Measurements from ENCODE around the gene SLC1A7.

The SLC1A7 gene

DNA sequence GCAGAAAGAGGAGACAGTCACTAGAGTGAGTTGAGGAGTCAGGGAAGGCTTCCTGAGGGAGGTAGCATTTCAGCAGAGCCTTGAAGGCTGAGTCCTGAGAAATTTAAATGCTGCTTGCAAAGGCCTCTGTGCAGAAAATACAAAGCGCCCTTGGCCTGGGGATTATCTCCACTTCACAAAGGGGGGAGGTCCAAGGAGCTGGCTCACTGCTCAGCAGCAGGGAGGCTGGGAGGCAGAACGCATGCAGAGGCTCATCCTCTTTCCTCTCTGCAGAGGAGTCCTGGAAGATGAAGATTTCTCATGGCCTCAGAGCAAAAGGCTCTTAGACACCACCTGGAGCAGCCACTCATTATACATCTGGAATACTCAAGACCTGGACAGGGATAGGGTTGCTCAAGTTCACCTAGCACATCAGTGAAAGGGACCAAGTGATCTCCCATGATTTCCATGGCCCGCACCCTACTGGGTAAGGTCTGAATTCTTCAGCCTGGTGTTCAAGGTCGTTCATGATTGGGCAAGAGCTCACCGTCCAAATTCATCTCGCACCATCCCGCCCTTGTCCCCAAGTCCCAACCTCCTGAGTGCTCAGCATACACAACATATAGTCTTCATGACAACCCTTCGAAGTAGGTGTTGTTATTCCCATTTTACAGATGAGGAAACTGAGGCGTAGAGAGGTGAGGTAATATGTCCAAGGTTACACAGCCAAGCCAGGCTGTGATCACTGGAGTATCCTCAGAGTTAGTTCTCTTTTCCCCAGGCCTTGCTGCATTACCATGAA is 9.0 kb downstream of the SLC1A7 start:
- Mint-ChIP-seq H3K4me1 (ENCODE audit: low read depth) (peaks cover 3% of the 10 kb centered on the region), H3K27me3 (no peaks in the 10 kb centered on the region), H3K27ac (no peak overlapping the region)

GRCh38 chr1:53132176-53132575 is 10.3 kb downstream of the SLC1A7 start:
- no peaks in the 10 kb centered on the region for H3K27me3 Mint-ChIP-seq
- H3K27ac Mint-ChIP-seq: no peak overlapping the region
- H3K4me3 Mint-ChIP-seq: no peak overlapping the region
- DNase-seq: no peak
- no peaks in the 10 kb centered on the region for H3K9me3 Mint-ChIP-seq
- H3K4me1 Mint-ChIP-seq (ENCODE audit: low read depth): peaks cover 3% of the 10 kb centered on the region
- no peaks in the 10 kb centered on the region for H3K36me3 Mint-ChIP-seq (ENCODE audit: low read depth)

More for the DNA sequence above, 9.0 kb downstream of the SLC1A7 start:
- DNase-seq: no peak
- Mint-ChIP-seq H3K36me3 (ENCODE audit: low read depth) (no peaks in the 10 kb centered on the region), H3K9me3 (peaks cover 7% of the 10 kb centered on the region), H3K4me3 (no peak overlapping the region)

- H3K9me3 Mint-ChIP-seq: no peaks in the 10 kb centered on the region
- DNase-seq: no peak
- no peaks in the 10 kb centered on the region for H3K27me3 Mint-ChIP-seq
- no peak overlapping the region for H3K27ac Mint-ChIP-seq
- no peaks in the 10 kb centered on the region for H3K36me3 Mint-ChIP-seq (ENCODE audit: low read depth)
- no peak overlapping the region for H3K4me3 Mint-ChIP-seq
- H3K4me1 Mint-ChIP-seq (ENCODE audit: low read depth): peaks cover 3% of the 10 kb centered on the region
Observed at GRCh38 chr1:53131590-53131938, 10.9 kb downstream of the SLC1A7 start.

DNA sequence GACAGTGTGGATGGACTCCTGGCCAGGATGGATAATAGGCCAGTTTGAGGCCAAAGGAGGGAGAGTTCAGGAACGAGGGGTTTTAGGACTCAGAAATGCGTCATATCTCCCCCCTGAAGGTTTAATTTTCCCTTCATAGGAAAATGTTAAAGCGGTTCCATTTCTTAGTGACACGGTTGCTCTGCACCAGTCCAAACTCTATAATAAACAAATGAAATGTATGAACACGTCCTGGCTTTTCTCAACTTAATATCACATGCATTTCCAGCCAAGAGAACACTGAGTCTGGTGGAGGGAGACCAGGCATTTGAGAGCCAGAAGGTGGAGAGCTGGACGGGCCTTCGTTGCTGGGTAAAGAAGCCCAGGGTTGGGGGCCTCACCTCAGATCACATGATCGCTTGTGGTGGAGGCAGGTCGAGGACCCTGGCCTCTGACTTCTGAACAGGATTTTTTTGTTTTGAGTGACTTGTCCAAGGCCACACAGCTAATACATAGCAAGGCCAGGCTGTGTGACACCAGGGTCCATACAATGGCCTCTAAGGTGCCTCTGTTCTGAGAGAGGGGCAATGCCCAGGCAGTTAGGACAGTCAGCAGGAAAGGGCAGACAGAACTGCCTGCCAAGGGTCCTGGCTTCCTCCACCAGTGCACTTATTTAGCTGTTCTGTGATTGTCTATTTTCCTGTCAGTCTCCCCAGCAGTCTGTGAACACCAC is 11.4 kb downstream of the SLC1A7 start:
- Mint-ChIP-seq H3K9me3 (no peaks in the 10 kb centered on the region), H3K27ac (no peak overlapping the region)
- no peak for DNase-seq

GRCh38 chr1:53130598-53130877 is 11.9 kb downstream of the SLC1A7 start:
- H3K4me3 Mint-ChIP-seq: no peak overlapping the region
- H3K27me3 Mint-ChIP-seq: no peaks in the 10 kb centered on the region
- H3K9me3 Mint-ChIP-seq: no peaks in the 10 kb centered on the region
- H3K27ac Mint-ChIP-seq: no peak overlapping the region
- H3K36me3 Mint-ChIP-seq (ENCODE audit: low read depth): no peaks in the 10 kb centered on the region
- H3K4me1 Mint-ChIP-seq (ENCODE audit: low read depth): no peaks in the 10 kb centered on the region
- no peak for DNase-seq

More for the DNA sequence above, 11.4 kb downstream of the SLC1A7 start:
- H3K4me3 Mint-ChIP-seq: no peak overlapping the region
- H3K4me1 Mint-ChIP-seq (ENCODE audit: low read depth): peaks cover 3% of the 10 kb centered on the region
- no peaks in the 10 kb centered on the region for H3K36me3 Mint-ChIP-seq (ENCODE audit: low read depth)
- no peaks in the 10 kb centered on the region for H3K27me3 Mint-ChIP-seq

- Mint-ChIP-seq H3K36me3 (ENCODE audit: low read depth) (no peaks in the 10 kb centered on the region), H3K9me3 (no peaks in the 10 kb centered on the region), H3K27ac (no peak overlapping the region), H3K4me3 (no peak overlapping the region), H3K4me1 (ENCODE audit: low read depth) (no peaks in the 10 kb centered on the region), H3K27me3 (no peaks in the 10 kb centered on the region)
- DNase-seq: no peak
Observed at GRCh38 chr1:53129891-53130597, 12.4 kb downstream of the SLC1A7 start.

- Mint-ChIP-seq H3K27ac (no peak overlapping the region), H3K9me3 (no peaks in the 10 kb centered on the region), H3K4me3 (no peak overlapping the region), H3K36me3 (ENCODE audit: low read depth) (no peaks in the 10 kb centered on the region), H3K27me3 (no peaks in the 10 kb centered on the region), H3K4me1 (ENCODE audit: low read depth) (no peaks in the 10 kb centered on the region)
- no peak for DNase-seq
Observed at GRCh38 chr1:53128401-53128800, 14.0 kb downstream of the SLC1A7 start.

DNA sequence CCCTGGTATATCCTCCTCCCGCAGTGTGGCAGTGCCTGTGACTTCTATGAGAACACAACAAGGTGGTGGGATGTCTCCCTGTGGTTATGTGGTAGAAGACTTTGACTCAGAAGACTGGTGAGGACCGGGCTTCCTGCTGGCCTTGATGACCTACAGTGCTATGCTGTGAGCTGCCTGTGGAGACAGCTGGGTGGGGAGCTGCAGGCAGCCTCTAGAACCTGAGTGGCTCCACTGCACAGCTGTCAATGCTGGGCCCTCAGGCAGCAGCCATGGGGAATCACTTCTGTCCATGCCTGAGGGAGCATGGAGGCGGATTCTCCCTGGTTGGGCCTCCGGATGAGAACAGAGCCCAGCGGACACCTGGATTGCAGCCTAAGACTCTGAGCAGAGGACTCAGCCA is 14.9 kb downstream of the SLC1A7 start:
- no peaks in the 10 kb centered on the region for H3K4me1 Mint-ChIP-seq (ENCODE audit: low read depth)
- no peak overlapping the region for H3K27ac Mint-ChIP-seq
- no peaks in the 10 kb centered on the region for H3K36me3 Mint-ChIP-seq (ENCODE audit: low read depth)
- no peak for DNase-seq
- no peak overlapping the region for H3K4me3 Mint-ChIP-seq
- no peaks in the 10 kb centered on the region for H3K27me3 Mint-ChIP-seq
- H3K9me3 Mint-ChIP-seq: no peaks in the 10 kb centered on the region

GRCh38 chr1:53126495-53126894 is 15.9 kb downstream of the SLC1A7 start:
- Mint-ChIP-seq H3K4me3 (no peak overlapping the region), H3K36me3 (ENCODE audit: low read depth) (no peaks in the 10 kb centered on the region), H3K27me3 (peaks cover under 1% of the 10 kb centered on the region), H3K4me1 (ENCODE audit: low read depth) (peaks cover 5% of the 10 kb centered on the region), H3K9me3 (no peaks in the 10 kb centered on the region), H3K27ac (no peak overlapping the region)
- no peak for DNase-seq

DNA sequence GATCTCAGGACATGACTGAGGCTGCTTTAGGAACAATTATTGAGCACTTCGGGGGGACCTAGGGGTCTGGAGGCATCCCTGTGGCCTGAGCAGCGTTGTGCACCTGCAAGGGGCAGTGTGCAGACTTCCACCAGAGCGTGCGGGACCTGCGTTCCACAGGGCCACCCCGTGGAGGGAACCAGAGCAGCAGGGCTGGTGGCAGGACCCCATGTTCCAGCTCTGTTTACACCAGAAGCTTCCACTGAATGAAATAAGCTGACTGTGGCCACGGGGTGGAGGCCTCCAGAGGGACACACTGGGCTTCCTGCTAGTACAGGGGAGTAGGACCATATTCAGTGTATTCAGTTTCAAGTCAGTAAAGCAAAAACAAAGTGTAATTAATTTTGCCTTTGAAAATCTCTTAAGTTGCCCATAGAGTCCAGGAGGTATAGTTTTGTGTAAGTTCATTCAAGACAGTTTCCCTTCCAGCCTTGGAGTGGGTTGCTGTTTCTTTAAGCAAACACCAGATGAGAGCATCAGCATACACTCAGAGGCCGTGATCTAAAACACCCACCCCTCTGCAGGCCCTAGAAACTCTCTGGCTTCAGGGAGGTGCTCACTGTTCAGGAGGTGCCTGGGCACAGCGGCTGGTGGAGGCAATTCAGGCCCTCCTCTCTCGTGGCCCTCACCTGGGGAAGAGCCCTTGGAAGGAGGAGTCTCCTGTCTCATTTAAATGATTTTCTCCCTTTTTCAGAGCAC is 16.6 kb downstream of the SLC1A7 start:
- H3K36me3 Mint-ChIP-seq (ENCODE audit: low read depth): no peaks in the 10 kb centered on the region
- H3K27ac Mint-ChIP-seq: no peak overlapping the region
- peaks cover 7% of the 10 kb centered on the region for H3K27me3 Mint-ChIP-seq
- H3K9me3 Mint-ChIP-seq: no peaks in the 10 kb centered on the region
- no peak for DNase-seq
- H3K4me1 Mint-ChIP-seq (ENCODE audit: low read depth): peaks cover 7% of the 10 kb centered on the region
- H3K4me3 Mint-ChIP-seq: no peak overlapping the region

GRCh38 chr1:53125122-53125521 is 17.3 kb downstream of the SLC1A7 start:
- peaks cover 7% of the 10 kb centered on the region for H3K4me1 Mint-ChIP-seq (ENCODE audit: low read depth)
- H3K4me3 Mint-ChIP-seq: no peak overlapping the region
- no peak for DNase-seq
- no peaks in the 10 kb centered on the region for H3K36me3 Mint-ChIP-seq (ENCODE audit: low read depth)
- H3K9me3 Mint-ChIP-seq: no peaks in the 10 kb centered on the region
- H3K27me3 Mint-ChIP-seq: peaks cover 7% of the 10 kb centered on the region
- H3K27ac Mint-ChIP-seq: no peak overlapping the region

DNA sequence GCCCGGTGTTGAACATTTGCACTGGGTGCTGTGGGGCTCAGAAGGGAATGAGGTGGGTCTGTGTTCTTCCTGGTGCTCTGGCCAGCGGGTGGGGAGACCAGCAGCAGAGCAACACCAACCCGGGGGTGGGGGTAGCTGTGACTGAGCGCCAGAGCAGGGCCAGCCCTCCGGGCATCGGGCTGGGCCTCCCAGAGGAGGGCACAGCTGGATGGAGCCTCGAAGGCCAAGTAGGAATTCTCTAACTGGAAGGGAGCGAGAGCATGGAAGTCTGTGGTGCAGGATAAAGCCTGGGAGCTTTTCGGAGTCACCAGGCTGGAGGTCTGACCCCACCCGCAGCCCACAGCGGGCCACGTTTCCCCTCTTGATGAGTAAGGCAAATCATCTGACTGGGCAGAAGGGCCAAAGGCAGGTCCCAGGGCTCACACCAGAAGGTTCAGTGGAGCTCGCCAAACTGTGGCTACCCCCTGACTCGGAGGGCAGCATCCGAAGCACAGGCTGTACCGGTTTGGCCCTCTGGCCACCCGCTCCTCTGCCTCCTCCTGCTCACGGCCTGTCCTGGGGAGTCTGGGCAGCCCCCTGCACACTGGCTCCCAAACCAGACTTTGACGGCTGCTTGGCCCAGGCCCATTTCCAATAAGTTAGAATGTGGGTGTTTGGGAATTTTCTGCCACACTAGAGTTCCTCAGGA is 18.8 kb downstream of the SLC1A7 start:
- Mint-ChIP-seq H3K27me3 (peaks cover 7% of the 10 kb centered on the region), H3K27ac (no peak overlapping the region), H3K36me3 (ENCODE audit: low read depth) (no peaks in the 10 kb centered on the region), H3K4me3 (no peak overlapping the region), H3K4me1 (ENCODE audit: low read depth) (peaks cover 7% of the 10 kb centered on the region), H3K9me3 (no peaks in the 10 kb centered on the region)
- DNase-seq: no peak

DNA sequence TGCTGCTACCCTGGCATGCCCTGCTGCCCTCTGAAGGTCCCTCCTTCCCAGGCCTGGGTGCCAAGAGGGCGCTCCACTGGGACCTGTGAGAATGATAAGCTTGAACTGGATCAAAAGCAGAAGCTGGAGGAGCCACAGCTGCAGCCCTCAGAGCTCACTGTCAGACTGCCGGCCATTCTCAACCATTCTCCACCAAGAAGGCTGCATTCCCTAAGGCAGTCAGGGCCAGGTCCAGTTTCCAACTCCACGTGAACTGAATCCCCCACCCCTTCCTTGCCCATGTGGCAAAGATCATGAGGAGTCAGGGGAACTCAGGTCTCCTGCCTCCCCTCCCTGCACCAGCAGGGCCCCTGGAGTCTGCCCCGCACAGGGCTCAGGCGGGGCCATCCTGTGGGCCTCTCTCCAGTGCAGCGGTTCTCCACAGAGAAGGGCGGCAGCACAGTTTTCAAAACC is 19.5 kb downstream of the SLC1A7 start:
- H3K36me3 Mint-ChIP-seq (ENCODE audit: low read depth): no peaks in the 10 kb centered on the region
- peaks cover 7% of the 10 kb centered on the region for H3K27me3 Mint-ChIP-seq
- no peak overlapping the region for H3K27ac Mint-ChIP-seq
- peaks cover 7% of the 10 kb centered on the region for H3K4me1 Mint-ChIP-seq (ENCODE audit: low read depth)
- DNase-seq: no peak
- no peaks in the 10 kb centered on the region for H3K9me3 Mint-ChIP-seq
- no peak overlapping the region for H3K4me3 Mint-ChIP-seq

DNA sequence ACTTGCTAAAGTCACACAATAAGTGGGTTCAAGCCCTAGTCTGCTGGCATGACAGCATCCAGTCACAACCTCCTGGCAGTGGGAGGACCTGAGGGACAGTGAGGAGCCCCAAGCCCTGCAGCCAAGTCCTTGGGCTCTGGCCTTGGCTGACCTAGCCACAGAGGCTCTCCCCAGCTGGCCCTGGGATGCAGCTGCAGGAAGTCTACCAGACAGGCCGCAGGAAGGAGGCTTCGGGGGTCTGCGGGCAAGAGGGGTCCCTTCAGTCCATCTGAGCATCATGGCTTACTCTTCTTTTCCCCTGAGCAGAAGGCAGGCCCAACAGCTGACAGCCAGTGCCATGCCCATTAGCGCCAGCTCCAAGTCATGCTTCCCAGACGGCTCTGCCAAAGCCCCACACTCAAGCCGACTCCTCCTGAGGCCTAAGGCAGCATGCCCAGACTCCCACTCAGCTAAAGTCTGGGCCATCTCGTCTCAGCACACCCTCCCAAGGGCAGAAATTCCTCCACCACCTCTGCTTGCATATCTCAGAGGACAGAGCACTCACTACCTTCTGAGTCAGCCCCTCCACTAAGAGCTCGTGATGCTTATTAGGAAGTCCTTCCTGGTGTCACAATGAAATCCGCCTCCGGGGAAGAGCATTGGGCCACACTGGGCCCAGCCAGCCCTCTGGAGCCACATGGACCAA is 20.1 kb downstream of the SLC1A7 start:
- H3K27me3 Mint-ChIP-seq: peaks cover 7% of the 10 kb centered on the region
- no peak overlapping the region for H3K4me3 Mint-ChIP-seq
- DNase-seq: no peak
- H3K9me3 Mint-ChIP-seq: no peaks in the 10 kb centered on the region
- peaks cover 7% of the 10 kb centered on the region for H3K4me1 Mint-ChIP-seq (ENCODE audit: low read depth)
- H3K36me3 Mint-ChIP-seq (ENCODE audit: low read depth): no peaks in the 10 kb centered on the region
- H3K27ac Mint-ChIP-seq: no peak overlapping the region
